HL-60 (cell line): ENCODE data around the gene ACACB.

Experiments
- DNase-seq, 2 experiments: peaks; one replicate each; pipeline ENCODE4 v3.0.0-alpha.2; 2010 to 2020; ENCODE audit warnings: low read depth in 1 of 2, low spot score in 1 of 2
- H3K27ac ChIP-seq: fragments of 250-450 bp; sonication (Bioruptor Pico); replicated peaks from 2 replicates; pipeline ENCODE4 v1.5.1; 2020; ENCODE audit warnings: mild to moderate bottlenecking, moderate library complexity
- H3K27me3 ChIP-seq: fragments of 250-450 bp; sonication (Bioruptor Pico); 2 replicates; pipeline ENCODE4 v1.5.1; 2021; ENCODE audit warnings: mild to moderate bottlenecking, moderate library complexity; ENCODE audit not compliant: insufficient read depth, poor library complexity, severe bottlenecking
- H3K4me3 ChIP-seq: replicated peaks from 2 replicates; pipeline ENCODE4 v1.5.1; 2011; ENCODE audit warnings: mild to moderate bottlenecking, control low read depth, low read length; ENCODE audit not compliant: insufficient read depth
- GABPA ChIP-seq: IDR thresholded peaks from 2 replicates; pipeline ENCODE4 v1.6.1; 2012; ENCODE audit warnings: low read depth
- POLR2AphosphoS5 ChIP-seq: IDR thresholded peaks from 2 replicates; pipeline ENCODE4 v1.6.1; 2012; ENCODE audit warnings: low read depth
- SPI1 ChIP-seq: IDR thresholded peaks from 2 replicates; pipeline ENCODE4 v1.6.1; 2012; ENCODE audit warnings: low read depth, mild to moderate bottlenecking, borderline replicate concordance
- TF ChIP-seq, protein P1 (sequence below): IDR thresholded peaks from 2 replicates; pipeline ENCODE4 v1.6.1; 2012; ENCODE audit warnings: low read depth; ENCODE audit not compliant: insufficient replicate concordance
- TF ChIP-seq, protein P2 (sequence below): IDR thresholded peaks from one replicate; pipeline ENCODE4 v1.5.1; 2011; ENCODE audit warnings: low read length, control low read depth, inconsistent platforms; ENCODE audit not compliant: insufficient read depth

Gene ACACB

DNA sequence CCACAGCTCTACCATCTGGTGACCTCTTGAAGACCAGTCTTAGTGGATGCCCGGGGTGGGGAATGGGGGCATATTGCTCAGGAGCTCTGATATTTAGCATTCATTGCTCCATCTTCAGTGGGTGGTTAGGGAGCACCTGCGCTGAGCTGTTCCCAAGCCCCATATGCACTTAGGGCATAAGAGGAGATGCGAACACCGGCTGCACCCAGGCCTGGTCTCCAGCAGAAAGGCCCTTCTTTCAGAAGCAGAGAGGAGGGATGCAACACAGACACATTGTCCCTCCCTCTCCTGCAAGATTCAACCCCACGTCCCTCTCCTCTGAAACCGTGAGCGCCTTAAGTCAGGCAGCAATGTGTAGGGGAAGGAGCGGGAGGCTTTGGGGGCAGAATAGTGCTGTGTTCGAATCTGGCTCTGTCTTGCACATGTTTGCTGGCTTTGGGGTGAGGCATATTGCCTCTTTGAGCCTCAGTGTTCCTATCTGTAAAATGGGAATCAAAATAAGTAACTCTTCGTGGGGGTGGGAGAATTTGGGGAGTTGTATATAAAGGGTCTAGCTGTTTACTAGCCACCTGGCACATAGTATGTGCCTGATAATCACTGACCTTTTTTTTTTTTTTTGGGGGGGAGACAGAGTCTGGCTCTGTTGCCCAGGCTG is 105.0 kb downstream of the ACACB start:
- TF ChIP-seq, protein P1, sequence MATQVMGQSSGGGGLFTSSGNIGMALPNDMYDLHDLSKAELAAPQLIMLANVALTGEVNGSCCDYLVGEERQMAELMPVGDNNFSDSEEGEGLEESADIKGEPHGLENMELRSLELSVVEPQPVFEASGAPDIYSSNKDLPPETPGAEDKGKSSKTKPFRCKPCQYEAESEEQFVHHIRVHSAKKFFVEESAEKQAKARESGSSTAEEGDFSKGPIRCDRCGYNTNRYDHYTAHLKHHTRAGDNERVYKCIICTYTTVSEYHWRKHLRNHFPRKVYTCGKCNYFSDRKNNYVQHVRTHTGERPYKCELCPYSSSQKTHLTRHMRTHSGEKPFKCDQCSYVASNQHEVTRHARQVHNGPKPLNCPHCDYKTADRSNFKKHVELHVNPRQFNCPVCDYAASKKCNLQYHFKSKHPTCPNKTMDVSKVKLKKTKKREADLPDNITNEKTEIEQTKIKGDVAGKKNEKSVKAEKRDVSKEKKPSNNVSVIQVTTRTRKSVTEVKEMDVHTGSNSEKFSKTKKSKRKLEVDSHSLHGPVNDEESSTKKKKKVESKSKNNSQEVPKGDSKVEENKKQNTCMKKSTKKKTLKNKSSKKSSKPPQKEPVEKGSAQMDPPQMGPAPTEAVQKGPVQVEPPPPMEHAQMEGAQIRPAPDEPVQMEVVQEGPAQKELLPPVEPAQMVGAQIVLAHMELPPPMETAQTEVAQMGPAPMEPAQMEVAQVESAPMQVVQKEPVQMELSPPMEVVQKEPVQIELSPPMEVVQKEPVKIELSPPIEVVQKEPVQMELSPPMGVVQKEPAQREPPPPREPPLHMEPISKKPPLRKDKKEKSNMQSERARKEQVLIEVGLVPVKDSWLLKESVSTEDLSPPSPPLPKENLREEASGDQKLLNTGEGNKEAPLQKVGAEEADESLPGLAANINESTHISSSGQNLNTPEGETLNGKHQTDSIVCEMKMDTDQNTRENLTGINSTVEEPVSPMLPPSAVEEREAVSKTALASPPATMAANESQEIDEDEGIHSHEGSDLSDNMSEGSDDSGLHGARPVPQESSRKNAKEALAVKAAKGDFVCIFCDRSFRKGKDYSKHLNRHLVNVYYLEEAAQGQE, result no peak
- TF ChIP-seq SPI1, result no peak
- TF ChIP-seq POLR2AphosphoS5, result no peak
- DNase-seq, result no peak
- H3K4me3 ChIP-seq, result no peak overlapping the region
- H3K27me3 ChIP-seq, result no peaks in the 10 kb centered on the region
- H3K27ac ChIP-seq, result no peak overlapping the region

DNA sequence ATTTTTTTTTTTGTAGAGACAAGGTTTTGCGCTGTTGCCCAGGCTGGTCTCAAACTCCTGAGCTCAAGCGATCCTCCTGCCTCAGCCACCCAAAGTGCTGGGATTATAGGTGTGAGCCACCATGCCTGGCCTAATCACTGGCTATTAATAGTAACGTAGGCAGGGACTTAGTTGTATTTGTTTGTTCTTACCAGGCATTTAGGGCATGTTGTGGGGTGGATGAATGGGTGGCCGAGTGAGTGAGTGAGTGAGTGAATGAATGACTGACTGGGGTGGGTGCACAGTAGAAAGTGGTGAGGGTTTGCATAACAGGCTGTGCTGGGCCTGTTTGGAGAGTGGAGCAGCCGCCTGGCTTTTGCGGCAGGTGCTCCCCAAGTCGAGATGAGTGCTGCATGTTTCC is 105.7 kb downstream of the ACACB start:
- no peak for DNase-seq
- H3K4me3 ChIP-seq, result no peak overlapping the region
- TF ChIP-seq SPI1 (no peak), POLR2AphosphoS5 (no peak), GABPA (no peak)
- TF ChIP-seq, protein P1, result no peak
- TF ChIP-seq, protein P2, sequence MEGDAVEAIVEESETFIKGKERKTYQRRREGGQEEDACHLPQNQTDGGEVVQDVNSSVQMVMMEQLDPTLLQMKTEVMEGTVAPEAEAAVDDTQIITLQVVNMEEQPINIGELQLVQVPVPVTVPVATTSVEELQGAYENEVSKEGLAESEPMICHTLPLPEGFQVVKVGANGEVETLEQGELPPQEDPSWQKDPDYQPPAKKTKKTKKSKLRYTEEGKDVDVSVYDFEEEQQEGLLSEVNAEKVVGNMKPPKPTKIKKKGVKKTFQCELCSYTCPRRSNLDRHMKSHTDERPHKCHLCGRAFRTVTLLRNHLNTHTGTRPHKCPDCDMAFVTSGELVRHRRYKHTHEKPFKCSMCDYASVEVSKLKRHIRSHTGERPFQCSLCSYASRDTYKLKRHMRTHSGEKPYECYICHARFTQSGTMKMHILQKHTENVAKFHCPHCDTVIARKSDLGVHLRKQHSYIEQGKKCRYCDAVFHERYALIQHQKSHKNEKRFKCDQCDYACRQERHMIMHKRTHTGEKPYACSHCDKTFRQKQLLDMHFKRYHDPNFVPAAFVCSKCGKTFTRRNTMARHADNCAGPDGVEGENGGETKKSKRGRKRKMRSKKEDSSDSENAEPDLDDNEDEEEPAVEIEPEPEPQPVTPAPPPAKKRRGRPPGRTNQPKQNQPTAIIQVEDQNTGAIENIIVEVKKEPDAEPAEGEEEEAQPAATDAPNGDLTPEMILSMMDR, result no peak
- no peaks in the 10 kb centered on the region for H3K27me3 ChIP-seq
- H3K27ac ChIP-seq, result no peak overlapping the region

DNA sequence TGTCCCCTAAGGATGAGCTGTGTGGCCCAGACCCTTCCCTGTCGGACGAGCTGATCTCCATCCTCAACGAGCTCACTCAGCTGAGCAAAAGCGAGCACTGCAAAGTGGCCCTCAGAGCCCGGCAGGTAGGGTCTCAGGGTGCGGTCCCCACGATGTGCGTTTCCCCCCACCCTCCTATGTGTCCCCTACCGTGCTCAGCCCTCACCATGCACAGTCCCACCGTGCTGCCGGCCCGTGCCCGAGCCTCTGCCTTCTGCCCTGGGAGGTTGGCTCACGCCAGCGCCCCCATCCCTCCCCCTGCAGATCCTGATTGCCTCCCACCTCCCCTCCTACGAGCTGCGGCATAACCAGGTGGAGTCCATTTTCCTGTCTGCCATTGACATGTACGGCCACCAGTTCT is 106.1 kb downstream of the ACACB start:
- Histone ChIP-seq H3K4me3 (no peak overlapping the region), H3K27me3 (no peaks in the 10 kb centered on the region), H3K27ac (no peak overlapping the region)
- DNase-seq, result no peak
- no peak for TF ChIP-seq SPI1
- TF ChIP-seq, protein P2, result no peak
- no peak for TF ChIP-seq GABPA
- TF ChIP-seq POLR2AphosphoS5, result no peak
- TF ChIP-seq, protein P1, result no peak
